Motor neuron (in vitro differentiated cells): Measurements from ENCODE around the gene SULT1A1. TPM values are rescaled to one million over a fixed set of nuclear protein-coding genes. Genes with fewer than 3 reads are reported as not detected.
A peak's percentile ranks its signal among the peaks of the same experiment; 100 is the strongest.
"Not testable (repeated sequence)": the region's sequence is repeated elsewhere in the genome, so short reads cannot be mapped to it uniquely, and the experiment has no call there.

Experiments
- ATAC-seq, 8 experiments: fragments of 200-7000 bp; cut with Tn5 transposase; replicated peaks in 6 of 8; 2 replicates each; pipeline ENCODE4 v1.8.0; 2021; ENCODE audit warnings: mild to moderate bottlenecking in 8 of 8, moderate library complexity in 8 of 8
- H3K27ac ChIP-seq, 2 donors: fragments of 250-450 bp; sonication (Bioruptor Pico); 2 replicates each; pipeline ENCODE4 v1.9.0; 2021; ENCODE audit warnings: antibody characterized with exemption in 2 of 2, mild to moderate bottlenecking in 2 of 2, moderate library complexity in 1 of 2
- H3K4me1 ChIP-seq, 2 donors: fragments of 250-450 bp; sonication (Bioruptor Pico); replicated peaks in 1 of 2; 2 replicates each; pipeline ENCODE4 v1.6.1; 2021; ENCODE audit warnings: antibody characterized with exemption in 2 of 2, mild to moderate bottlenecking in 2 of 2, moderate library complexity in 1 of 2
- H3K4me3 ChIP-seq, 5 donors: fragments of 250-450 bp; sonication (Bioruptor Pico); 2 replicates each; pipeline ENCODE4 v1.9.0; 2021; ENCODE audit warnings: antibody characterized with exemption in 5 of 5, mild to moderate bottlenecking in 5 of 5, moderate library complexity in 4 of 5
- WGBS, 10 experiments: fragments of 450-650 bp; shearing (Covaris generic); methylation state at CpG; one replicate each; pipeline ENCODE4 v1.0.0; 2022; 5-methylcytosine and 5-hydroxymethylcytosine counted together
- in situ Hi-C, 9 experiments: fragments of 400-800 bp; cut with MboI; loops; one replicate each; pipeline ENCODE4 v1.15.0; 2021; ENCODE audit warnings: low sequenced_read_pairs in 9 of 9, low pct_unique_long_range_greater_than_20kb in 2 of 9; ENCODE audit not compliant: unreplicated experiment in 9 of 9
- total RNA-seq, 8 experiments: library from RNA; unstranded; fragments of 300-600 nt; gene quantifications; 2 replicates each; pipeline versions ENCODE4 v1.2.3 to v1.2.4, GENCODE V29; 2022

The SULT1A1 gene
- total RNA-seq, 8 experiments from 2014 or later, result 0.16 to 15.9 (median 3.4) TPM

- Histone ChIP-seq H3K4me1 (peaks cover 0 to under 1% of the 10 kb centered on the region in 2 donors), H3K4me3 (no peak overlapping the region), H3K27ac (no peak overlapping the region)
- 20 to 63% (median 60%) methylated on average over 1 to 5 of the region's 8 CpGs; no CpG with 5 or more reads in 6 of the 10 experiments for WGBS, 10 experiments
- no peak for ATAC-seq
- in situ Hi-C loops, result no loop called here
These were observed 5.7 kb downstream of the SULT1A1 start for GRCh38 chr16:28604186-28604565.

DNA sequence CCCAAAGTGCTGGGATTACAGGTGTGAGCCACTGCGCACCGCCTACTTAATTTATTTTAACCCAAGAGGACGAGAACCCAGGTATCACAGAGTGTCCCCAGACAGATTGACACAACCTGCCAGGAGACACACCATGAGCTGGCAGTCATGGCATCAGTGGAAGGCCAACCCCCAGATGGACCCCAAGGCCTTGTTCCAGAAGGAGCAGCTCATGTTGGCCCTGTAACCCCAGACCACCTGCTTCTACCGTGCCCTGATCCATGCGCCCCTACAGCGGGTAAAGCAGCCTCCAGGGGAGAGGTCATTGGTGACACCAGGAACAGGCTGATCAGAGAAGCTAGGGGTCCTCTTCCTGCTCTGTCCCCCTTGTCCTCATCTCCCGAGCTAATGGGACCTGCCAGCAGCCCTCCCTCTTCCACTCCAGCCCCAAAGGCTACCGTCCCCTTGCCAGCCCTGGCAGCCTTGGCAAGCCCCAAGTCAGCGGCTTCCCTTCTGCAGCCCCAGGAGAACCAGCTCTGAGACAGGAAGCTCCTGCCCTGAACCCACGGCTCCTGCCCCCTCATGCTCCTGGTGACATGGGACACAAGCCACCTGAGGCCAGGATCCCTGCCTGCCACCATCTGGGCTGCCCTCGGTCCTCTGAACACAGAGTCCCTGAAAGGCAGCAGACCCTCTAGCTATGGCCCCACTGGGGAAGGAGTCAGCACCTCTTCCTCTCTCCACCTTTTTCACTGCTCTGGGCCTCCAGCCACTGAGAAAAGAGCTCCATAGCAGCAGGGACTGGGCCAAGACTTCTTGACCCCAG is 6.3 kb downstream of the SULT1A1 start:
- Histone ChIP-seq H3K4me1 (no peaks in the 10 kb centered on the region), H3K4me3 (no peak overlapping the region), H3K27ac (no peak overlapping the region)
- WGBS, 10 experiments, result 78 to 100% (median 91%) methylated on average over 1 to 6 of the region's 11 CpGs; no CpG with 5 or more reads in 4 of the 10 experiments
- ATAC-seq, result no peak
- in situ Hi-C loops, result no loop called here

DNA sequence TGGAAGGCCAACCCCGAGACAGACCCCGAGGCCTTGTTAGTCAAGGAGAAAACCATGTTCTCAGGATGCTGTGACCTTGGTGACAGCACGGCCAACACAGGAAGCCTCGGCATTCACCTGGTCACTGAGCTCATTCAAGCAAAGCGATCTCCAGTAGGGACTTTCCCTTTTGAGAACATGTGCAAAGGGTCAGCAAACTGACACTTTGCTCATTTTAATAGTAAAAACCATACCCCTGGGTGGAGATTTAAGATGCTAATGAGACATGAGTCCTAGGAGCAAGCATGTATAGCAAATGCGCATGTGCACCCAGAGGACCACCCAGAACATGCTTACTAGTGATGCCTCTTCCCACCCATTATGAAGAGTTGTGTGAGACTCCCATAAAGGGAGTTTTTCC is 7.3 kb downstream of the SULT1A1 start:
- peak in 3 of 8 experiments; percentile 77 to 83 (median 80) for ATAC-seq
- in situ Hi-C loops, result no loop called here
- WGBS, 10 experiments, result 10 to 100% (median 100%) methylated on average over 1 of the region's 6 CpGs; no CpG with 5 or more reads in 5 of the 10 experiments

DNA sequence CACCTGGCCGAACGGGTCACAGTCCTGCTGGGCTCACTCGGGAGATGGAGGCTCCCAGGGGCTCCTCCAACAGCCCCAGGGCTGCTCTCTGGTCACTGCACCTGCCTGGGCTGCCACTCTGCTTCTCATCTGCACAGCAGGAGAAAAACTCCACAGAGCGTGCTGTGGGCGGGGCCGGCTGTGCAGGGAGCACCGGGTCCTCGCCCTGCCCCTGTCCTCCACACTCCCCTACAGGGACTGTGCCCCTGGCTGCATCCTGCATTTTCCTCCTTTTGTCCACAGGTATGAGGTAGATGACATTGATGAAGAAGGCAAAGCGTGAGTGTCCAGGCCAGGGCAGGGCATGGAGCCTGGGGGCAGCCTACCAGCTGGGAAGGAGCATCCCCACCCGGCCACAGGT is 7.8 kb downstream of the SULT1A1 start:
- peak in 3 of 8 experiments; percentile 8 to 23 (median 12) for ATAC-seq
- H3K4me3 ChIP-seq, H3K27ac ChIP-seq, in situ Hi-C loops: not testable (repeated sequence)
- peaks cover 8 to 12% of the 10 kb centered on the region in 2 donors for H3K4me1 ChIP-seq
- no CpG with 5 or more reads among the region's 10 CpGs for WGBS, 10 experiments

More for the DNA sequence above, 7.3 kb downstream of the SULT1A1 start:
- Histone ChIP-seq H3K4me1 (peaks cover 4 to 7% of the 10 kb centered on the region in 2 donors), H3K4me3 (no peak overlapping the region), H3K27ac (no peak overlapping the region)

GRCh38 chr16:28601589-28601988 is 8.3 kb downstream of the SULT1A1 start:
- no CpG with 5 or more reads among the region's 13 CpGs for WGBS, 10 experiments
- in situ Hi-C loops, ATAC-seq, H3K4me3 ChIP-seq, H3K27ac ChIP-seq: not testable (repeated sequence)
- peaks cover 8 to 12% of the 10 kb centered on the region in 2 donors for H3K4me1 ChIP-seq

- in situ Hi-C loops, H3K4me3 ChIP-seq, ATAC-seq, H3K27ac ChIP-seq: not testable (repeated sequence)
- no CpG with 5 or more reads among the region's 20 CpGs for WGBS, 10 experiments
- peaks cover 8 to 12% of the 10 kb centered on the region in 2 donors for H3K4me1 ChIP-seq
These were observed 8.9 kb downstream of the SULT1A1 start for GRCh38 chr16:28600965-28601364.

- H3K4me1 ChIP-seq, result peaks cover 8 to 12% of the 10 kb centered on the region in 2 donors
- no CpG with 5 or more reads among the region's 17 CpGs for WGBS, 10 experiments
- H3K4me3 ChIP-seq, in situ Hi-C loops, H3K27ac ChIP-seq: not testable (repeated sequence)
- peak in 5 of 8 experiments; percentile 34 to 45 (median 40) for ATAC-seq
These were observed 10.2 kb downstream of the SULT1A1 start for GRCh38 chr16:28599377-28600285.

DNA sequence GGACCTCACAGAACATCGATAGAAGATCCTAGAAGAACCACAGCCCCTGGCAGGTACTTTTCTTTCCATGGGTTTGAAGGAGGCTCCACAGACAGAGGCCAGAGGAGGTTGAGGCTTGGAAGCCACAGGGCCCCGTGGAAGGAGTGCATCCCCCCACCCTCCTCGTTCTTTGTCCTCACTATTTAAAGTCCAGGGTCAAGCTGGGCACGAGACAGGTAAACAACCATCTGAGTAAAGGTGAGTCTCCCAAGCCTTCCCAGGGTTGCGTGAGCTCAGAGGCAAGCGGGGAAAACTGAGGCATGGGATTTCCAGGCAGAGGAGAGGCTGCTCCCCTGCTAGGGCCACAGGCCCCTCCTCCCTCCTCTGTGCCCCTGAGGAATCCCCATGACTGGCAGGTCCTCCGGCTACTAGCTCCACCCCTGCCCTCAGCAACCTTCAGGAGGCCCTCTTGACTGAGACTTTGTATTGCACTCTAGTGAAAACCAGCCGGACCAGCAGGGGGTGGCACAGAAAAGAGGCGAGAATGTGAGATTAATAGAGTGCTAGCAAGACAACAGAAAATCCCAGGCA is 12.1 kb downstream of the SULT1A1 start:
- H3K27ac ChIP-seq, result no peak overlapping the region
- ATAC-seq, result peak in 6 of 8 experiments; percentile 16 to 85 (median 72)
- in situ Hi-C loops, result no loop called here

GRCh38 chr16:28596840-28597691 is 12.8 kb downstream of the SULT1A1 start, which contains the start of gene SULT1A2:
TSS of gene SULT1A2 (minus strand) at chr16:28597050. CDS start at chr16:28595930, 1,120 bp downstream.
- no peak within 1 kb of the TSS for H3K27ac ChIP-seq
- peaks cover 8 to 12% of the 10 kb centered on the region in 2 donors for H3K4me1 ChIP-seq
- 20 to 50% methylated on average over 2 to 3 of the region's 11 CpGs; no CpG with 5 or more reads in 8 of the 10 experiments for WGBS, 10 experiments
- no peak within 1 kb of the TSS for H3K4me3 ChIP-seq
- peak in 1 of 8 experiments; percentile 31 for ATAC-seq
- in situ Hi-C loops, result no loop called here

More for the DNA sequence above, 12.1 kb downstream of the SULT1A1 start:
- H3K4me3 ChIP-seq, result no peak overlapping the region
- 20 to 80% (median 57%) methylated on average over 1 to 4 of the region's 9 CpGs; no CpG with 5 or more reads in 2 of the 10 experiments for WGBS, 10 experiments
- H3K4me1 ChIP-seq, result peaks cover 8 to 12% of the 10 kb centered on the region in 2 donors

DNA sequence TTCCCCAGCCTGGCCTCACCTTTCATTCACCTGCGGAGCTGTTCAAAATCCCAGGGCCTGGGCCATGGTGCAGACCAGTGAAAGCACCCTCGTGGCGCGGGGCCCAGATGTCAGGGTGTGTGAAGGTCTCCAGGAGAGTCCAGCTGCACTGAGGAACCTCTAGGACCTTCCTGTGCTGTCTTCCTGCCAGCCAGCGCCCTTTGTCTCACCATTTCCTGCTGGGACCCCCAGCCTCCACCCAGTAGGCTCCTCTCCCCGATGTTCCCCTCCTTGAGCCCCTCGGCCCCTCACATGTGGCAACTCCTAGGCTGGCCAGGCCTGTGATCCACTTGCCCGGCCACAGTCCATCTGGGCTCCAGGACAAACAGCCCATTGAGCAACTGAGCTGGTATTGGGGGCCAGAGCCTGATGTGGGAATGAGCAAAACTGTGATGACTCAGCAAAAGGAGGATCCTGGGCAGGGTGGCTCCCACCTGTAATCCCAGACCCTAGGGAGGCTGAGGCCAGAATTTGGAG is 13.7 kb downstream of the SULT1A1 start:
- in situ Hi-C loops, result no loop called here
- no peak overlapping the region for H3K4me3 ChIP-seq
- H3K27ac ChIP-seq, result no peak overlapping the region
- peaks cover 8 to 12% of the 10 kb centered on the region in 2 donors for H3K4me1 ChIP-seq
- WGBS, 10 experiments, result 20% methylated on average over 1 of the region's 8 CpGs; no CpG with 5 or more reads in 9 of the 10 experiments
- no peak for ATAC-seq

DNA sequence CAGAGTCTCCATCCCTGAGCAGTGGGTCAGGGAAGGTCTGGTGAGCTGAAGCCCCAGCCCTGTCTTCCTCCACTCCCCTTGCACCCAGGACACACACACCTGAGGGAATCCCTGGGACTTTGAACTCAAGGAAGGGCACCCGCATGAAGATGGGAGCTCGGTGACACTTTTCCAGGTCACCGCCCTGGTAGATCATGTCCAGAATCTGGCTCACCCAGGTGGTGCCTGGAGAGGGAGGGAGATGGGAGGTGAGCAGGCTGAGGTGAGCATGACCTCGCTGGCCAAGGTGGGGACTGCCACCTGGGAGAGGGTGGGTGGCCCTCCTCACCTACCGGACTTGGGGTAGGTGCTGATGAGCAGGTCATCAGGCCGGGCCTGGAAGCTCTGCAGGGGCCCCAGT is 14.4 kb downstream of the SULT1A1 start:
- H3K27ac ChIP-seq, in situ Hi-C loops, ATAC-seq, H3K4me3 ChIP-seq: not testable (repeated sequence)
- no CpG with 5 or more reads among the region's 6 CpGs for WGBS, 10 experiments
- H3K4me1 ChIP-seq, result peaks cover 8 to 12% of the 10 kb centered on the region in 2 donors
